Panc1 (cell line): Measurements from ENCODE around the gene CROCC2. TPM values are rescaled to one million over a fixed set of nuclear protein-coding genes. Genes with fewer than 3 reads are reported as not detected.

Experiments
- ATAC-seq: fragments of 200-7000 bp; cut with Tn5 transposase; 2 replicates; pipeline ENCODE4 v1.9.1; 2020; ENCODE audit warnings: mild to moderate bottlenecking, moderate library complexity
- BruUV-seq: library from RNA; stranded (reverse); fragments of 400-500 nt; replicated peaks from 2 replicates; lab custom pipeline; 2021; lab: Mats Ljungman, UMichigan
- CTCF ChIA-PET: fragments of 300-600 bp; sonication (Branson Sonifier 250); formaldehyde crosslinking; loops from one replicate; lab custom pipeline; 2022; ENCODE audit warnings: antibody characterized with exemption; lab: Charles Lee
- POLR2A ChIA-PET: fragments of 300-600 bp; sonication (Branson Sonifier 250); formaldehyde crosslinking; loops from one replicate; lab custom pipeline; 2022; ENCODE audit warnings: antibody characterized with exemption; lab: Charles Lee
- DNase-seq: peaks from one replicate; pipeline ENCODE4 v3.0.0-alpha.2; 2010; ENCODE audit warnings: low read depth, low spot score
- H3K27ac ChIP-seq: 2 replicates; pipeline ENCODE4 v1.5.1; 2011; ENCODE audit warnings: mild to moderate bottlenecking, low read length, inconsistent platforms
- H3K27me3 ChIP-seq: fragments of 200-500 bp; sonication (Bioruptor generic); 2 replicates; pipeline ENCODE4 v1.6.0; 2014; ENCODE audit warnings: low read length, inconsistent platforms; ENCODE audit not compliant: control insufficient read depth, insufficient read depth
- H3K36me3 ChIP-seq: fragments of 200-500 bp; sonication (Bioruptor generic); 2 replicates; pipeline ENCODE4 v1.5.1; 2014; ENCODE audit warnings: inconsistent platforms, mild to moderate bottlenecking, low read length, moderate library complexity; ENCODE audit not compliant: control insufficient read depth, insufficient read depth
- H3K4me1 ChIP-seq: 2 replicates; pipeline ENCODE4 v1.5.1; 2011; ENCODE audit warnings: inconsistent platforms, mild to moderate bottlenecking, low read length, moderate library complexity; ENCODE audit not compliant: control insufficient read depth, insufficient read depth
- H3K4me3 ChIP-seq, 2 experiments: 2 replicates each; pipeline ENCODE4 v1.5.1; 2011 to 2012; ENCODE audit warnings: low read depth in 2 of 2, low read length in 2 of 2, mild to moderate bottlenecking in 2 of 2, inconsistent platforms in 1 of 2, moderate library complexity in 1 of 2
- H3K9me3 ChIP-seq: fragments of 200-500 bp; sonication (Bioruptor generic); 2 replicates; pipeline ENCODE4 v1.5.1; 2014; ENCODE audit warnings: low read depth, mild to moderate bottlenecking, inconsistent platforms, low read length, moderate library complexity; ENCODE audit not compliant: control insufficient read depth, insufficient read depth
- POLR2AphosphoS5 ChIP-seq: IDR thresholded peaks from 2 replicates; pipeline ENCODE4 v1.6.1; 2012; ENCODE audit warnings: mild to moderate bottlenecking, low read depth, low read length, moderate library complexity
- SIN3A ChIP-seq: IDR thresholded peaks from 2 replicates; pipeline ENCODE4 v1.6.1; 2012; ENCODE audit warnings: low read depth, mild to moderate bottlenecking, low read length, moderate library complexity, borderline replicate concordance; ENCODE audit not compliant: insufficient read depth
- TCF7L2 ChIP-seq: IDR thresholded peaks from 2 replicates; pipeline ENCODE4 v1.6.1; 2011; ENCODE audit warnings: mild to moderate bottlenecking, low read depth, low read length, inconsistent platforms
- in situ Hi-C: cut with HindIII; loops from 2 replicates; pipeline ENCODE4 v1.10.0; 2016; ENCODE audit warnings: low sequenced_read_pairs, low pct_unique_long_range_greater_than_20kb
- intact Hi-C: fragments of 100-400 bp; cut with micrococcal nuclease; formaldehyde crosslinking; loops from one replicate; pipeline ENCODE4 v1.10.0; 2022; ENCODE audit not compliant: unreplicated experiment
- total RNA-seq: library from RNA; stranded (reverse); gene quantifications from one replicate; pipeline ENCODE4 v1.2.1, GENCODE V29; 2021; ENCODE audit not compliant: unreplicated experiment
- TF ChIP-seq, protein P1 (sequence below): fragments of 450-650 bp; IDR thresholded peaks from 2 replicates; pipeline ENCODE4 v1.5.1; 2017; ENCODE audit warnings: mild to moderate bottlenecking
- TF ChIP-seq, protein P2 (sequence below), 2 experiments: IDR thresholded peaks; 2 replicates each; pipeline ENCODE4 v1.6.1; 2011 to 2012; ENCODE audit warnings: low read depth in 2 of 2, control low read depth in 1 of 2, low read length in 1 of 2, mild to moderate bottlenecking in 1 of 2, moderate library complexity in 1 of 2; ENCODE audit not compliant: insufficient read depth in 1 of 2

Gene CROCC2
- total RNA-seq, 1 experiment from 2014 or later = 0.23 TPM

DNA sequence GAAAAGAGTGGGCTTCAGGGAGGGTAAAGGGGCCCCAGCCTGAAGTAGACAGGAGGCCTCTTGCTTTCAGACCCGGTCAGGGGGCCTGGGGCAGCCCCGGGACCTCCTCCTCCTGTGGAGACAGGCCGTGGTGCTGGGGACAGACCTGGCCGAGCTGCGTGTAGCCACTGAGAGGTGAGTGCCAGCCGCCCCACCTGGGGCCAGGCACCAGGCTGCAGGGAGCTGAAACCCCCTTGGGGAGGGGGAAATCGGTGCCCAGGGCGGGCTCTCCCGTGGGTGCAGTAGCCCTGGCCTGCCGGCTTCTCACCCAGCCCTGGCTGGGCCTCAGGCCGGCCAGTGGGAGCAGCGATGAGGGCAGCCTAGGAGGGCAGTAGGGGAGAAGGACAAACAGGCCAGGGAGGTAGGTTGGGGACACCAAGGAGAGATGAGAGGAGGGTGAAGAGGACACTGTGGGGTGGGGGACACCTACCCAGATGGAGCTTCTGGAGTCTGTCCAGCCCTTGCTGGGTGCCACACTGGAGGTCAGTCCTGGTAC lies 24.0 kb downstream of the CROCC2 start:
- H3K9me3 ChIP-seq = no peaks in the 10 kb centered on the region
- H3K27me3 ChIP-seq = no peaks in the 10 kb centered on the region
- BruUV-seq = no TSS peak
- DNase-seq = no peak
- intact Hi-C loops = no loop called here
- ChIA-PET POLR2A (no interaction called here), CTCF (interaction anchor here (0.7 kb wide), 1 partner anchor 13 kb away, joined by 4 read pairs; no protein-coding TSS in a partner anchor)
- no peak for ATAC-seq
- TF ChIP-seq, protein P1, sequence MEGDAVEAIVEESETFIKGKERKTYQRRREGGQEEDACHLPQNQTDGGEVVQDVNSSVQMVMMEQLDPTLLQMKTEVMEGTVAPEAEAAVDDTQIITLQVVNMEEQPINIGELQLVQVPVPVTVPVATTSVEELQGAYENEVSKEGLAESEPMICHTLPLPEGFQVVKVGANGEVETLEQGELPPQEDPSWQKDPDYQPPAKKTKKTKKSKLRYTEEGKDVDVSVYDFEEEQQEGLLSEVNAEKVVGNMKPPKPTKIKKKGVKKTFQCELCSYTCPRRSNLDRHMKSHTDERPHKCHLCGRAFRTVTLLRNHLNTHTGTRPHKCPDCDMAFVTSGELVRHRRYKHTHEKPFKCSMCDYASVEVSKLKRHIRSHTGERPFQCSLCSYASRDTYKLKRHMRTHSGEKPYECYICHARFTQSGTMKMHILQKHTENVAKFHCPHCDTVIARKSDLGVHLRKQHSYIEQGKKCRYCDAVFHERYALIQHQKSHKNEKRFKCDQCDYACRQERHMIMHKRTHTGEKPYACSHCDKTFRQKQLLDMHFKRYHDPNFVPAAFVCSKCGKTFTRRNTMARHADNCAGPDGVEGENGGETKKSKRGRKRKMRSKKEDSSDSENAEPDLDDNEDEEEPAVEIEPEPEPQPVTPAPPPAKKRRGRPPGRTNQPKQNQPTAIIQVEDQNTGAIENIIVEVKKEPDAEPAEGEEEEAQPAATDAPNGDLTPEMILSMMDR = no peak
- TF ChIP-seq TCF7L2 (no peak), POLR2AphosphoS5 (no peak), SIN3A (no peak)
- TF ChIP-seq, protein P2, sequence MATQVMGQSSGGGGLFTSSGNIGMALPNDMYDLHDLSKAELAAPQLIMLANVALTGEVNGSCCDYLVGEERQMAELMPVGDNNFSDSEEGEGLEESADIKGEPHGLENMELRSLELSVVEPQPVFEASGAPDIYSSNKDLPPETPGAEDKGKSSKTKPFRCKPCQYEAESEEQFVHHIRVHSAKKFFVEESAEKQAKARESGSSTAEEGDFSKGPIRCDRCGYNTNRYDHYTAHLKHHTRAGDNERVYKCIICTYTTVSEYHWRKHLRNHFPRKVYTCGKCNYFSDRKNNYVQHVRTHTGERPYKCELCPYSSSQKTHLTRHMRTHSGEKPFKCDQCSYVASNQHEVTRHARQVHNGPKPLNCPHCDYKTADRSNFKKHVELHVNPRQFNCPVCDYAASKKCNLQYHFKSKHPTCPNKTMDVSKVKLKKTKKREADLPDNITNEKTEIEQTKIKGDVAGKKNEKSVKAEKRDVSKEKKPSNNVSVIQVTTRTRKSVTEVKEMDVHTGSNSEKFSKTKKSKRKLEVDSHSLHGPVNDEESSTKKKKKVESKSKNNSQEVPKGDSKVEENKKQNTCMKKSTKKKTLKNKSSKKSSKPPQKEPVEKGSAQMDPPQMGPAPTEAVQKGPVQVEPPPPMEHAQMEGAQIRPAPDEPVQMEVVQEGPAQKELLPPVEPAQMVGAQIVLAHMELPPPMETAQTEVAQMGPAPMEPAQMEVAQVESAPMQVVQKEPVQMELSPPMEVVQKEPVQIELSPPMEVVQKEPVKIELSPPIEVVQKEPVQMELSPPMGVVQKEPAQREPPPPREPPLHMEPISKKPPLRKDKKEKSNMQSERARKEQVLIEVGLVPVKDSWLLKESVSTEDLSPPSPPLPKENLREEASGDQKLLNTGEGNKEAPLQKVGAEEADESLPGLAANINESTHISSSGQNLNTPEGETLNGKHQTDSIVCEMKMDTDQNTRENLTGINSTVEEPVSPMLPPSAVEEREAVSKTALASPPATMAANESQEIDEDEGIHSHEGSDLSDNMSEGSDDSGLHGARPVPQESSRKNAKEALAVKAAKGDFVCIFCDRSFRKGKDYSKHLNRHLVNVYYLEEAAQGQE (IDR thresholded peaks at IDR 0.05; ENCODE audit: insufficient read depth in 1 of 2, low read depth in 2 of 2, low read length in 1 of 2) = no peak
- no peaks in the 10 kb centered on the region for H3K36me3 ChIP-seq
- H3K4me3 ChIP-seq = no peak overlapping the region
- peaks cover 7% of the 10 kb centered on the region; the same call in 1 of the 2 replicates for H3K4me1 ChIP-seq
- in situ Hi-C loops = no loop called here
- no peak overlapping the region for H3K27ac ChIP-seq

GRCh38 chr2:240930631-240931318 lies 24.6 kb downstream of the CROCC2 start:
- CTCF ChIA-PET = interaction anchor here (0.7 kb wide), 1 partner anchor 12 kb away, joined by 4 read pairs; no protein-coding TSS in a partner anchor
- POLR2A ChIA-PET = no interaction called here
- intact Hi-C loops (no loop called here), in situ Hi-C loops (no loop called here)
- Histone ChIP-seq H3K27me3 (no peaks in the 10 kb centered on the region), H3K27ac (no peak overlapping the region), H3K36me3 (no peaks in the 10 kb centered on the region), H3K9me3 (no peaks in the 10 kb centered on the region), H3K4me3 (no peak overlapping the region), H3K4me1 (peaks cover 3% of the 10 kb centered on the region; the same call in 1 of the 2 replicates)
- BruUV-seq = no TSS peak
- TF ChIP-seq, protein P1 = no peak
- TF ChIP-seq TCF7L2 (no peak), POLR2AphosphoS5 (no peak), SIN3A (no peak)
- DNase-seq (no peak), ATAC-seq (no peak)
